Upper lobe of left lung (tissue), 4 donors: Measurements from ENCODE around the gene GPR84.

ENCODE experiments used
- POLR2A ChIP-seq, 4 donors: fragments of 450-650 bp; IDR thresholded peaks; one replicate each; pipeline ENCODE4 v1.5.1; 2016 to 2017; ENCODE audit warnings: antibody characterized with exemption in 4 of 4, mild to moderate bottlenecking in 2 of 4
- POLR2AphosphoS5 ChIP-seq, 2 donors: sonication (generic); formaldehyde crosslinking; IDR thresholded peaks; one replicate each; pipeline ENCODE4 v1.5.1; 2017; ENCODE audit warnings: antibody characterized with exemption in 2 of 2
- TF ChIP-seq, protein P1 (sequence below), 6 experiments: fragments of 450-650 bp in 4 of 6; fragments of 200-600 bp in 2 of 6; sonication (generic) in 2 of 6; IDR thresholded peaks; one replicate each; pipeline ENCODE4 v1.5.1; 2016 to 2019; ENCODE audit warnings: antibody characterized with exemption in 6 of 6

- TF ChIP-seq, protein P1, sequence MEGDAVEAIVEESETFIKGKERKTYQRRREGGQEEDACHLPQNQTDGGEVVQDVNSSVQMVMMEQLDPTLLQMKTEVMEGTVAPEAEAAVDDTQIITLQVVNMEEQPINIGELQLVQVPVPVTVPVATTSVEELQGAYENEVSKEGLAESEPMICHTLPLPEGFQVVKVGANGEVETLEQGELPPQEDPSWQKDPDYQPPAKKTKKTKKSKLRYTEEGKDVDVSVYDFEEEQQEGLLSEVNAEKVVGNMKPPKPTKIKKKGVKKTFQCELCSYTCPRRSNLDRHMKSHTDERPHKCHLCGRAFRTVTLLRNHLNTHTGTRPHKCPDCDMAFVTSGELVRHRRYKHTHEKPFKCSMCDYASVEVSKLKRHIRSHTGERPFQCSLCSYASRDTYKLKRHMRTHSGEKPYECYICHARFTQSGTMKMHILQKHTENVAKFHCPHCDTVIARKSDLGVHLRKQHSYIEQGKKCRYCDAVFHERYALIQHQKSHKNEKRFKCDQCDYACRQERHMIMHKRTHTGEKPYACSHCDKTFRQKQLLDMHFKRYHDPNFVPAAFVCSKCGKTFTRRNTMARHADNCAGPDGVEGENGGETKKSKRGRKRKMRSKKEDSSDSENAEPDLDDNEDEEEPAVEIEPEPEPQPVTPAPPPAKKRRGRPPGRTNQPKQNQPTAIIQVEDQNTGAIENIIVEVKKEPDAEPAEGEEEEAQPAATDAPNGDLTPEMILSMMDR (IDR thresholded peaks at IDR 0.05) = no peak
- no peak for TF ChIP-seq POLR2AphosphoS5 (IDR thresholded peaks at IDR 0.05)
- TF ChIP-seq POLR2A (IDR thresholded peaks at IDR 0.05) = no peak
Measured at GRCh38 chr12:54378796-54379397, 14.6 kb upstream of the GPR84 start.
